HG02852 (cell line): ENCODE measurements around the gene TPX2.

ENCODE experiments used
- ATAC-seq: cut with Tn5 transposase; IDR thresholded peaks from one replicate; pipeline ENCODE4 v1.9.1; 2021; ENCODE audit warnings: mild to moderate bottlenecking, moderate library complexity; ENCODE audit not compliant: unreplicated experiment

TPX2 gene, protein sequence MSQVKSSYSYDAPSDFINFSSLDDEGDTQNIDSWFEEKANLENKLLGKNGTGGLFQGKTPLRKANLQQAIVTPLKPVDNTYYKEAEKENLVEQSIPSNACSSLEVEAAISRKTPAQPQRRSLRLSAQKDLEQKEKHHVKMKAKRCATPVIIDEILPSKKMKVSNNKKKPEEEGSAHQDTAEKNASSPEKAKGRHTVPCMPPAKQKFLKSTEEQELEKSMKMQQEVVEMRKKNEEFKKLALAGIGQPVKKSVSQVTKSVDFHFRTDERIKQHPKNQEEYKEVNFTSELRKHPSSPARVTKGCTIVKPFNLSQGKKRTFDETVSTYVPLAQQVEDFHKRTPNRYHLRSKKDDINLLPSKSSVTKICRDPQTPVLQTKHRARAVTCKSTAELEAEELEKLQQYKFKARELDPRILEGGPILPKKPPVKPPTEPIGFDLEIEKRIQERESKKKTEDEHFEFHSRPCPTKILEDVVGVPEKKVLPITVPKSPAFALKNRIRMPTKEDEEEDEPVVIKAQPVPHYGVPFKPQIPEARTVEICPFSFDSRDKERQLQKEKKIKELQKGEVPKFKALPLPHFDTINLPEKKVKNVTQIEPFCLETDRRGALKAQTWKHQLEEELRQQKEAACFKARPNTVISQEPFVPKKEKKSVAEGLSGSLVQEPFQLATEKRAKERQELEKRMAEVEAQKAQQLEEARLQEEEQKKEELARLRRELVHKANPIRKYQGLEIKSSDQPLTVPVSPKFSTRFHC

DNA sequence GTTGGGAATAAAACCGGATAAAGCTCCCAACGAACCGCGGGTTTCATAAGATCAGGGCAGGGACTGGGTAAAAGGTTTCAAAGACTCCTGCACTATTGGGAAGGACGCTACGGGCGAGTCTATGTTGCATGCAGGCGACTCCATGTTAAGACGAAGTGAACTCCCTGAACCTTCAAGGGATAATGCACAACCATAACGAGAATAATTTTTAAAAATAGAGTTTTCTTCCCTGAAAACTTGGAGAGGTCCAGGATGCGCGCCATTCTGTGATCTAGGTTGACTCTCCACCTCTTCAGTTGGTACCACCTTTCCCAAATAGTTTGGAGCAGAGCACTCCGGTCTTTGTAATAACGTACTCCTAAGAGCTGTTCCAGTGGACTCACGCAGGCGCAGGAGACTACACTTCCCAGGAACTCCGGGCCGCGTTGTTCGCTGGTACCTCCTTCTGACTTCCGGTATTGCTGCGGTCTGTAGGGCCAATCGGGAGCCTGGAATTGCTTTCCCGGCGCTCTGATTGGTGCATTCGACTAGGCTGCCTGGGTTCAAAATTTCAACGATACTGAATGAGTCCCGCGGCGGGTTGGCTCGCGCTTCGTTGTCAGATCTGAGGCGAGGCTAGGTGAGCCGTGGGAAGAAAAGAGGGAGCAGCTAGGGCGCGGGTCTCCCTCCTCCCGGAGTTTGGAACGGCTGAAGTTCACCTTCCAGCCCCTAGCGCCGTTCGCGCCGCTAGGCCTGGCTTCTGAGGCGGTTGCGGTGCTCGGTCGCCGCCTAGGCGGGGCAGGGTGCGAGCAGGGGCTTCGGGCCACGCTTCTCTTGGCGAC, at the start of gene TPX2:
Gene TPX2, plus strand, starts transcription at position 562 of the 821 bp plus-strand sequence. CDS start 18,187 bp downstream, outside the sequence.
- ATAC-seq = peak; percentile 99

DNA sequence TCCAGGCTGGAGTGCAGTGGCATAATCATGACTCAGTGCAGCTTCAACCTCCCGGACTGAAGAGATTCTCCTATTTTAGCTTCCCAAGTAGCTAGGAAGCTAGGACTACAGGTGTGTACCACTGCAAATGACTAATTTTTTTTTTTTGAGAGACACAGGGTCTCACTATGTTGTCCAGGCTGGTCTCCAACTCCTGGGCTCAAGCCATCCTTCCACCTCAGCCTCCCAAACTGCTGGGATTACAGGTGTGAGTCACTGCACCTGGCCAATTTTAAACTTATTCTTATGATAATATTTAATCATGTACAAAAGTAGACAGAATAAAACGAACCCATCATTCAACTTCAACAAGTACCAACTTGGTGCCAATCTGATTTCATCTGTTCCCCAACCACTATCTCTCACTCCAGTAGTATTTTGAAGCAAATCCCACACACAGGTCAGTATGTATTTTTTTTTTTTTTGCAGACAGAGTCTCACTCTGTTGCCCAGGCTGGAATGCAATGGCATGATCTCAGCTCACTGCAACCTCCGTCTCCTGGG, 48.9 kb upstream of the TPX2 start:
- no peak for ATAC-seq

DNA sequence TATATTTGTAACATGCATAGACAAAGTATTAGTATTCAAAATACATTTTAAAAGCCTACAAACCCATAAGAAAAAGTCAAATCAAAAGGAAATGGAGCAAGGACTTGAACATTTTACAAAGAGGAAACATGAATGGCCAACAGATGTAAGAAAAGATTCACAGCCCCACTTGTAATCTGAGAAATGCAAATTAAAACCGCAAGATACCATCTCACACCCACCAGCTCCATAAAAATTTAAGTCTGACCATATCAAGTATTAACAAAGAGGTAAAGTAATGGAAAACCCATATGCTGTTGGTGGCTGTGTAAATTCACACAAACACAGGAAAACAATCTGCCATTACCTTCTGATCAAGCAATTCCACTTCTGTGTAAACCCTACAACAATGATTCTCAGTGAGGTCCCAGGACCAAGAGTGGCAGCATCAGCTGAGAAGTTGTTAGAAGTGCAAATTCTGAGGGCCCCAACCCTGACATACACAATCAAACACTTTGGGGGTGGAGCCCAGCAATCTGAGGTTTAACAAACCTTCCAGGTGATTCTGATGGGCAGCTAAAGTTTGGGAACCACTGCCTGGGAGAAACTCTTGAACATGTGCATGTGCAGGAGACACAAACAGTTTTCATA, 47.3 kb upstream of the TPX2 start:
- peak; percentile 51 for ATAC-seq

DNA sequence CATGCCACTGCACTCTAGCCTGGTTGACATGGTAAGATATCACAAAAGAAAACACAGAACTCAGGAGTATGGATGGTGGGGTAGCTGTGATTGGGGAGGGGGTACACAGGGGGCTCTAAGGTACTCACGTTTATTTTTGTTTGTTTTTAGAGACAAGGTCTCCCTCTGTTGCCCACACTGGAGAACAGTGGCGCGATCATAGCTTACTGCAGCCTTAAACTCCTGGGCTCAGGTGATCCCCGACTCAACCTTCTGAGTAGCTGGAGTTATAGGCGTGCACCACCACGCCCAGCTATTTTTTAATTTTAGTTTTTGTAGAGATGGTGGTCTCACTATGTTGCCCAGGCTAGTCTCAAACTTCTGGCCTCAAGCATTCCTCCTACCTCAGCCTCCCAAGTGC, 45.7 kb upstream of the TPX2 start:
- ATAC-seq = no peak

DNA sequence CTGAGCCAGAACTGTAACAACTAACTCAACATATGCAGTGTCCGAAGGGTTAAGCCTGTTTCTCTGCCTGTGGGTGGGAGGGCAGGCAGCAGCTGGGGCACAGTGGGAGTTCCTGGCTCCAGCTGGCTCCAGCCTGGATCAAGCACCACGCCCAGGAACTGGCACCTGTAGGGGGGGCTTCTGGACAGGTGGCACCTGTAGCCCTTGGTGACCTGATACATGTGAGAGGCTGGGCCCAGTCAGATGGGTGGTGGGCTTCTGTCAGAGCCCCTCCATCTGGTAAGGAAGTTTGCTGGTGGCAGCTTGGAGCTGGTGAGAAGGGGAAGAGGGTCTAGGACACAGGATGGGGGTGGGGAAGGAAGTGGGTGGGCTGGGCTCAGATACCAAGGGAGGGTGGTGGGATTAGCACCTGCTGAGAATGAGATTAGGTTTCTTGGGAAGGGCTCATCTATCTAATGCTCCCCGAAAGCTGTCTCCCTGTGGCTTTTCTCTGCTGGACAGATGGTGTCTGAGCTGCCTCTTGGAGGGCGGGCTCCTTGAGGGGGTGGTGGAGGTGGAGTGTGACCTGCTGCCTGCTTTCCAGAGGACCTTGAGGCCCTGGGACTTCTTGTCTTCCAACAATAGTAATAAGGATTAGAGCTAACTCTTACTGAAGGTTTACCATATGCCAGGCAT, 45.0 kb upstream of the TPX2 start:
- ATAC-seq = no peak

DNA sequence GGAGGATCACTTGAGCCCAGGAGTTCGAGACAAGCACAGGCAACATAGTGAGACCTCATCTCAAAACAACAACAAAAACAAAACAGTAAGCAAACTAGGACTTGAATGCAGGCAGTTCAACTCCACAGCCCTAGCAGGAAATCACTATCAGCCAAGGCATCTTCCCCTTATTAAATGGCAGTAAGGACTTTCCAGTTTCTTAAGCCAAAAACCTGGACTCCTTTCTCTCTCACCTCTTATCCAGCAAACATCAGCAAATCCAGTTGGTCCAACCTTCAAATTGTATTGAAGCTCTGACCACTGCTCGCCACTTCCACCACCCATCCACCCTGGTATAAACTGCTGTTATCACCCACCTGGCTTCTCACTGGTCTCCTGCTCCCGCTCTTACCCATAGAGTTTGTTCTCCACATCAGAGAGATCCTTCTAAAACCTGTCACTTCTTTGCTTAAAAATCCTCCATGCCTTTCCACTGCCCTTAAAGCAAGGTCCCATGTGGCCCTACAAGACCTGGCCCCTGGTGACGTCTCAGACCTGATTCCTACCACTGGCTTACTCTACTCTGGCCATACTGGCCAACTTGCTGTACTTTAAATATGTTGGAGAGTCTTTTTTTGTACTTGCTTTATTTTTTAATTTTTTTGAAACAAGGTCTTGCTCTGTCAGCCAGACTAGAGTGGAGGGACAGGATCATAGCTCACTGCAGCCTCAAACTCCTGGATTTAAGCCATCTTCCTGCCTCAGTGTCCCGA, 44.1 kb upstream of the TPX2 start:
- ATAC-seq = no peak

DNA sequence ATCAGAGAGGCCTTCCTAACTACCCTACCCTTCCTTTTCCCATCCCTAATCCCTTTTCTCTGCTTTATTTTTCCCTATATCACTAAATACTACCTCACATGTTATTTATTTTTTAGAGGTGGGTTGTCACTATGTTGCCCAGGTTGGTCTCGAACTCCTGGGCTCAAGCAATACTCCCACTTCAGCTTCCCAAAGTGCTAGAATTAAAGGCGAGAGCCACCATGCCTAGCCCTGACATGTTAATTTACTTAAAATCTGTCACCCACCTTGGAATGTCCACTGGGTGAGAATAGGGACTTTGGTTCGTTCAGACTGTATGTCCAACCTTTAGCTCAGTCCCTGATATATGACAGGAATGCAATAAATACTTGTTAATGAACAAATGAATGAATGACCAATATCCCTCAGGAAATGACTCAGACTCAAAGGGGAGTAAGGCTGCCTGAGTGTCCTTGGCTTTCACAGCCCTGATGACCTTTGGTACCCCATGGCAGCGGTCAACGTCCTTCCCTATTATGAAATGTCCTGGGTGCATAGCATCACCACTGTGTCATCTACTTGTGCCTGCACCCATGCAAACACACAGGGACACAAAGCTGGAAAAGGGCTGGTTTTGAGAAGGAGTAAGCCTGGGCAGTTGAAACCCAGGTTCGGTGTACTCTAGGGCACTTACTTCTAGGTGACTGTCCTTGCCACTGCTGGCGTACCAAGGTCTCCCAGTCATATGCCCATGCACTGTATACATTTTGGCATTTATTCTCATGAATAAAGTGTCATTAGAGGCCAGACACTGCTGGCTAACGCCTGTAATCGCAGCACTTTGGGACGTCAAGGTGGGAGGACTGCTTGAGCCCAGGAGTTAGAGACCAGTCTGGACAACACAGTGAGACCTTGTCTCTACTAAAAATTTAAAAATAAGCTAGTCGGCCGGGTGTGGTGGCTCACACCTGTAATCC, 43.0 kb upstream of the TPX2 start:
- no peak for ATAC-seq

DNA sequence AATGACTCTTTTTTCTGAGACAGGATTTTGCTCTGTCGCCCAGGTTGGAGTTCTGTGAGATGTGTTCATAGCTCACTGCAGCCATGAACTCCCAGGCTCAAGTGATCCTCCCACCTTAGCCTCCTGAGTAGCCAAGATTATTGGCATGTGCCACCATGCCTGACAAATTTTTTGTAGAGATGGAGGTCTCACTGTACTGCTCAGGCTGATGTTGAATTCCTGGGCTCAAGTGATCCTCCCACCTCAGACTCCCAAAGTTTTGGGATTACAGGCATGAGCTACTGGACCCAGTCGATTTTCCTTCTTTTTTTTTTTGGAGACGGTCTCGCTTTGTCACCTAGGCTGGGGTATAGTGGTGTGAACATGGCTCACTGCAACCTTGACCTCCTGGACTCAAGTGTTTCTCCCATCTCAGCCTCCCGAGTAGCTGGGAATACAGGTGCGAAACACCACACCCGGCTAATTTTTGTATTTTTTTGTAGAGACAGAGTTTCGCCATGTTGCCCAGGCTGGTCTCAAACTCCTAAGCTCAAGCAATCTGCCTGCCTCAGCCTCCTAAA, 40.8 kb upstream of the TPX2 start:
- ATAC-seq = no peak

DNA sequence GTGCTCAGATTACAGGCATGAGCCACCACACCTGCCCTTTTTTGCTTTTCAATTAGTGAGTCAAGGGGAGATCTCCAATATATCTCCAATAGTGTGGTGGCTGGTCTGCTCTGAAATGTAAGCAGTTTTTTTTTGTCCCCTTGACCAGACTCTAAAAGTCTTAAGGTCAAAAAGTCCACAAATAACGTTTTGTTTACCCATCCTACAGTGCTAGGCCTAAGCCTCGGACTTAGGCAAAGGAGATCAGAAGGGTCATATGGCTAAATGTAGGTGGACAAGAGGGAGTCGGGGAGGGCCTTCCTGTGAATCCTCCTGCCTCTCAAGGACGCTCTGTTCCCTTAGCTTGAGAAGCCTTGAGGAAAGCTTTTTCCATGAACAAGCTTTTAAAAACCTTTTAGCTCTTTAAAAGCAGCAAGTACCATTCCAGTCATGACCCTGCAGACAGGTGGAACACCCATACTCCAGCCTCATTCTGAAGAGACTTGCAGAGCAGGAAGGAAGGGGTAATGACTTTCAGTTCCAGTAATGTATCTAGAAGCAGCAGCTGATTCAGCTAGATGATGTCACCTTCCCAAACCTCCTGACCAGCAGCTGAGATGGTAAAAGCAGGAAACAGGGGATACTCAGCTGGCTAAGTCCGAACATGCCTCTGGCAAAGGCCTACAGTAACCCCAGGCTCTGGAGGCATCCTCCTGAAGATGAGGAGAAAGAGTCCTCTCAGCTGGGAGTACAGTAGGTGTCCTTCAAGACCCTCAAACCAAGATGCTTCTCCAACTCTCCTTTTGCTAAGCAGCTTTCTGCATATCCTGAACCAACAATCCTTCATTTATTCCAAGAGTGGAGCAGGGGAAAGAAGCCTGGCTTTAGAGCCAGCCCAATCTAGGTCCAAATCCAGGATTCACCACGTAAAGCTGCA, 40.0 kb upstream of the TPX2 start:
- ATAC-seq = peak; percentile 96

DNA sequence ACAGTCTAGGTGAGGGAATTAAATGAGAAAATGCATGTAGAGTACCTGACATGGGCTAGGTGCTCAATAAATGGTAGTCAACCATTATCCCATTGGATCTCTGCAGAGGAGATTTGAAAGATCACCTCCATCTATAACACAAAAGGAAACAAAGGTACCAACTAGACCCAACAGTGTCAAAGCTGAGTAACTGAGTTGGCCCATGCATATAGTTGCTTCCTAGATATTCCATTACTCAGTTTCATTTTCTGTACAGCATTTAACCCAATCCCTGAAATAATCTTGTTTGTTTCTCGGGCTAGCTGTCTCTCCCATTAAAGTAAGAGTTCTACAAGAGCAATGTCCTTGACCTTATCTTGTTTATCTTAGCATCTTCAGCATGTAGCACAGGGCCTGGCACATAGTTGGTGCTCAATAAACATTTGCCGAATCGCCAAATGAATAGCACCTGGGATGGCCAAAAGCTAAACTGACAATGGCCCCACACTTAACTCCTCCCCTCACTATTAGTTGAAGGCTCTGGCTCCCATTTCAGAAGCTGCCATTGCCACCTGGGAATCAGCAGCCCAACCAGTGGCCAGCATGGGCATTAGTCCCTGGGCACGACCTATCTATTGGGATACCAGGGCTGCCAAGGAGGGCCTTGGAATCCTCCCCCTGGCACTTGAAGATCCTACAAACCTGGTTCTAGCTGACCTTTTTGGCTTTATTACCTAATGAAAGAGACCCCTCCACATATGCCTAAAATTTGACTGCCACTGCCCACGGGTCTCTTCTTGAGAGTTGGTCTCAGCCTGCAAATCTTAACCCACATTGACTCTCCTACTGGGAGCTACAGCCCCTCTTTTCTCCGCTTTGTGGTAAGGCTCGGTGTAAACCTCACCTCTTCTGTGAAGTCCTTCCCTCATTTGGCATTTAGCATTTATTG, 39.0 kb upstream of the TPX2 start:
- ATAC-seq = no peak

DNA sequence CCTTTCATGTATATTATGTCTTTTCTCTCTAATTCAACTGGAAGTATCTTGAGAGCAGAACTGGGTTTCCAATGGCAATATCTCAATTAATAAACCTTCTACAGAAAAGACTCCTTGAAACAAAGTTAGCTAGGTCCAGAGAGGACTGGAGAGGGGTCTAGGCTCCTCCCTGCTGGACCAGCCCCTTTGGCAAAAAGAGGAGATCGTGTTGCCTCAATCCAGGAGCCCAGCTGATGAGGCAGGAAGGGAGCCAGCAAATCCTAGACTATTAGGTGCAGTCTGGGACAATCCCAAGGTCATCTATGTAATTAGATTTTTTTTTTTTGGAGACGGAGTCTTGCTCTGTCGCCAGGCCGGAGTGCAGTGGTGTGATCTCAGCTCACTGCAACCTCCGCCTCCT, 38.3 kb upstream of the TPX2 start:
- ATAC-seq = no peak

DNA sequence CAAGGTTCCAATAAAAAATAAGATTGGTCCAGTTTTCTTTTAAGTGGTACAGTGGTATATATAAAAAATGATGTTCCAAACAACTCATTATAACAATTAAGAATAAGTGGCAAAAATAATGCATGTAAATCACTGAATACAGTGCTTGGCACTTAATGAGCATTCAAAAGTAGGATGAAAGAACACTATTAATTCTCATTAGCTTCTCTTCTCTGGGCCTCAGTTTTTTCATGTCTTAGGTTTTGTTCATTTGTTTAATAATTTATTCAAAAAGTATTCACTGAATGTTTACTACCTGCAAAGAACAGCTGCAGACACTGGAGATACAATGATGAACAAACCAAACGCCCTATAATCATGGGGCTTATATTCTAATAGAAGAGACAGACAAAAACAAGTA, 37.5 kb upstream of the TPX2 start:
- no peak for ATAC-seq

DNA sequence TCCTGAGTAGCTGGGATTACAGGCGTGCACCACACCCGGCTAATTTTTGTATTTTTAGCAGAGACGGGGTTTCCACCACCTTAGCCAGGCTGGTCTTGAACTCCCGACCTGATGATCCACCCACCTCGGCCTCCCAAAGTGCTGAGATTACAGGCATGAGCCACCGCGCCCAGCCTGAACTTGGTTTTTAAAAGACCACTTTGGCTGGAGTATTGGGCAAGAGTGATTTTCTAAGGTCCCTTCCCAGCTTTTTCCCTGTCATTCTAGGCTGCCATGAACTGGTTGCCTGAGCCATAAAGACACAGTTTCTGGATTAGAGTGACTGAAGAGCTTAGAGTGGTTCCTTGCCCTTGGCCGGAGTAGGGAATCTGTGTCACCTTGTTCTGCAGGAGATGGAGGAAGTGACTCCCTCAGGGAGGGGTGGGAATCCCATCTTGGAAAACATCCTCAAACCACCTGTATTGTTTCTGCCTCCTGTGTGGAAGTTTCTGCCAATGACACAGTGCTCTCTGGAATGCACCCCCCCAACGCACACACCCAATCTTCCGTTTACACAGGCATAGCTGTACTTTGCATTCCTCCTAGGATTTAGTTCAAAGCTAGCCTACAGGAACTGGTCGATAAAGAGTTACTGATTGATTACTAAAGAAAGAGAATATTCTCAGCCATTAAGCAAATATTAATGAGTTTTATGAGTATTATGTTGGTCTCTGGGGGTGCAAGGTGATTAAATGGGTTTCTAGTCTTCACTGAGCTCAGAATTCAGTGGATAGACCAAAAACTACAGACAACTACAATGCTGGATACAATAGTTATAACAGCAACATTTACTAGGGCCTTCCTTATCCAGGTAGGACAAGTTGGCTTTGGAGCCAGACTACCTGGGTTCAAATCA, 34.6 kb upstream of the TPX2 start:
- ATAC-seq = no peak

DNA sequence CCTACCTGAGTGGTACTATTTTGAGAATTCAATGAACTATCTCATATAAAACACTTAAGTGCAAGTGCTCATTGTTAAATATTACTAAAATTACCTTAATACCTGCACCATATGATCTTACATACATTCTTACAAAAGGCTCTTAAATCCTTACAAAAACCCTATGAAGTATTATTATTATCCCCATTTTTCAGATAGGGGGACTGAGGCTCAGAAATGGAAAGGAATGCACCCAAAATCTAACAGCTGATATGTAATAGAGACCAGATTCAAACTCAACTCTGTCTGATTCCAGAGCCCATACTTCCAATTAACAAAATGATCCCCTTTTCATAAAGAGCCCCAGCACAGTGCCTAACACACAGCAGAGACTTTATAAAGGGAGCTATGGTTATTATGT, 33.9 kb upstream of the TPX2 start:
- no peak for ATAC-seq
